ENCODE results near the gene LZIC.

LZIC gene

GRCh38 chr1:9910076-9910422, 33.1 kb downstream of the LZIC start, which contains the start of gene CTNNBIP1:
Gene CTNNBIP1, minus strand, starts transcription at chr1:9910269. Its CDS starts 38,205 bp downstream, at chr1:9872064.
- no peak for DNase-seq

- peak in 1 of 4 experiments; percentile 38 for DNase-seq
Measured at GRCh38 chr1:9909234-9910046, 33.8 kb downstream of the LZIC start.

DNA sequence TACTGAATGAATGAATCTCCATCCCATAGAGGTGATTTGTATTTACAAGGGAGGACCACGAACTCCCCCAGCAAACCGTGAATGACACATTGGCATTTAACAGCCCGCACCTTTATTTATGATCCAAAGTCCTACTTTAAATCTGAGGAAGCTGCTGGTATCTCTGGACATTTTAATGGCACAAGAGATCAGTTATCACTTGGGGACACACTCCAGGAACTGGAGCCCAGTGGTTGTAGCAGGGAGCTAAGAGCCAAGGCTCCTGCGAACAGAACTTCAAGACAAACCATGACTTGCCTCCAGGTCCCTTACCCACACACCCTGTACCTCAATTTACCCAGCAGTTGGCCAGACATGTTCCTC, 34.3 kb downstream of the LZIC start:
- no peak for DNase-seq

- no peak for DNase-seq
Measured at GRCh38 chr1:9907441-9907840, 35.8 kb downstream of the LZIC start.

GRCh38 chr1:9906466-9906865, 36.7 kb downstream of the LZIC start:
- DNase-seq: no peak

DNA sequence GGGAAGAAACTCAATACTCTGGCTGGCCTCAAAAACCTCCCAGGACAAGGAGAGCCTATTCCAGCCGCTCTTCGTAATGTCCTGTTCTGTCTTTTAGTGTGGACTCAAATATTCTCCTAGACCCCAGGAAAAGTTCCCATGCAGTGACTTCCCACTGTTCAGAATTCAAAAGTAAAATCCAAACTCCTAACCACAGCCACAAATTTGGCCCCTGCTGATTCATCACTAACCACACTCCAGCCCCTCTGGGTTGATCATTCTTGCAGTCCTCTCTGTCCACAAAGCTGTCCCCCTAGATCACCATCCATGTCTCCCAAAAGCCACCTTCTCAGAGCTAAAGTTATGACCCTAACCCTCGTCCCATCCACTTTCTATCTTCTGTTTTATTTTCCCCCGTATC, 38.2 kb downstream of the LZIC start:
- DNase-seq: no peak

- DNase-seq: peak in 3 of 4 experiments; percentile 28 to 39 (median 37)
Measured at GRCh38 chr1:9904596-9904995, 38.6 kb downstream of the LZIC start.

DNA sequence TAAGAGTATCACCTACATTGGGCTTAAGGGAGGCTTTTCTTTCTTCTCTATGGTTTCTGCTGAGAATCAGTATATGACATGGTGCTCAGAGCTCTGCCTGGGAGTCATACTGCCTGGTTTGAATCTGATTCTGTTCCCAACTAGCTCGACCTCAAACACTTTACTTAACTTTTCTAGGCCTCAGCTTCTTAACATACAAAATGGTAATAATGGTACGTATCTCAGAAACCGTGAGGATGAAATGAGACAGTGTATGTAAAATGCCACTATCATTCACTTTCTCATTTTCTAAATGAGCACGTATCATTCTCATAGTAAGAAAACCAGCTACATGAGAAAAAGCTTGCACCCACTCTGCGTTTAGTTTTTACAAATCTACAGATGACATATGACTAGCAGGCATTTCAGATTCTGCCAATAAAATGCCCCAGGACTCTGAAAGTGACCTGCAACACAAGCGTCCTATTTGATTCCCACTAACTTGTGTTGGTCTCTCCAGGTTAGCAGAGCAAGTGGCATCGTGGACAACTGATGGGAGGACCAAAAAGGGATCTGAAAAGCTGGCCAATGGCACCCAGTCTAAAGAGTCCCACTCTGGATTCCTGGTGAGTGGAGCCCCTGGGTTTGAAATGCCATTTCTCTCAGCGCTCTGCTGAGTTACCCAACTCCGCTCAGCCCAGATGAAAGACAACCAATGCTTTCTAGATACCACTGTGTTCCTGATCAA, 39.2 kb downstream of the LZIC start:
- no peak for DNase-seq

GRCh38 chr1:9902060-9902452, 41.1 kb downstream of the LZIC start:
- DNase-seq: no peak

GRCh38 chr1:9901148-9902059, 41.8 kb downstream of the LZIC start:
- no peak for DNase-seq

DNA sequence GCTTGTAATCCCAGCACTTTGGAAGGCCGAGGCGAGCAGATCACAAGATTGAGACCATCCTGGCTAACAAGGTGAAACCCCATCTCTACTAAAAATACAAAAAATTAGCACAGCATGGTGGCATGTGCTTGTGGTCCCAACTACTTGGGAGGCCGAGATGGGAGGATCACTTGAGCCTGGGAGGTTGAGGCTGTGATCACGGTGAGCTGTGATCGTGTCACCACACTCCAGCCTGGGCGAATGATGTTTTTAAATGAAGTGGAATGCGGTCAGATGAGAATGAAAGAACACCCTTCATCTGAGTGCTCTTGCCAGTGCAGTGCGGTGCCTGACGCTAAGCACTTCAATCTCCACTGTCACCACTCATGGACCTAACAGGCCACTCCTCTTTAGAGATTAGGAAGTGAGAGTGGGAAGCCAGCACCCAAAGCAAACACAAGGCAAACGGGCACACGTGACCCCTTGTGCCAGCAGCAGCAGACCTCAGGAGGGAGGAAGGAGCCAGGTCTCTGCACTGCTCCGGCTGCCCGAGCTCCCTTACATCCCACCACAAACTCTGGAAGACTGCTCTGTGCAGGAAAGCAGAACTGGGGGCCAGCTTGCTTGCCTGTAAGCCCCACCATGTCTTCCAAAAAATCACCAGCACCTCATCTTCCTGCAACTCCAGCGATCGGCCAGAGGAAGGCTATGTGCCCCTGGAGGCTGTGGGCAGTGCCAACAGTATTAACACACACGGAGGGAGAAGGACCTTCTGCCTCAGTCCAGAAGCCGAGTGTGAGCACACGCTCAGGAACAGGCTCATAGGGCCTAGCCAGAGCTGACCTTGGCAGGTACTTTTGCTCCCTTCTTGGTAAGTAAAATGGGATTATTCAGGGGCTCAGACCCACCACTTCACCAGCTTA, 42.8 kb downstream of the LZIC start:
- peak; percentile 88 to 93 (median 92) for DNase-seq

- no peak for DNase-seq
Measured at GRCh38 chr1:9894115-9894514, 49.1 kb downstream of the LZIC start.

DNA sequence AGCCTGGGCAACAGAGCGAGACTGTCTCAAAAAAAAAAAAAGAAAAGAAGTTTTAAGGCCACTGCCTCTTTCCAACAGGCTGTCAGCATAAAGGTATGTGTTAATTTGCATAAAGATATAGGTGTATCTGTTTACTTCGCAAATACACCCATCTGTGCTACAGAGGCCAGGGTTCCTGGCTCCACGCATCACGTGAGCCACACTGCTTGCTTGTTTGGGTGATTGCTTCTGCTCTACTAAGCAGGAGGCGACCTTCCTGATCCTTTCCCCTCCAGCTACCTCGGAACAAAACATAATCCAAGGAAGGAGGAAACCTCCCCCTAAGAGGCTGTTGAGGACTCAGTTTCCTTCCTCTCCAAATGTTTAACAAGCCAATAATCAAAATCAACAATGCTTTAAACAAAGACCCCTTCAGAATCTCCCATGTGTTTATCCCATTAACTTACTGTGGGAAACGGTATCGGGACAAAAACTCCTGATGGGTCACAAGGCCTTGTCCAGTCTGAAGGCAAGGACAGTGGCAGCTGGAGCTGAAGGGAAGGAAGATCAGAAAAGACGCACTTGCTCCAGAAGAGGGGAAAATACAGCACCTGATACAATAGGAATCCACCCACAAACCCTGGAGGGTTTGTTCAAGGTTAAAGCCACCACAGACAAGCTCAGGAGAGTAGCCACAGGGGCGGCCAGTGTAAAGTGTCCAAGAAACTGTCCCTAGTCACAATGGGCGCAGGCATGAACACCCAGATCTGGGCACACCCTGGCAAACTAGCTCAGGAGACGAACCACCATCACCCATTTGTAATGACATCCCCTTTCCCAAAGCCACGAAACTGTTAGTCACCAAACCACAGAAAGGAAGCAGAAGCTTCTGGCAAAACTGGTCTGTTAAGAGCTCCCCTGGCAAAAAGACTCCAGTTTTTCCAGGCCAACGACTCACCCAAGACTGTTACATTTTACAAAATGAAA, 50.3 kb downstream of the LZIC start:
- DNase-seq: peak; percentile 81 to 91 (median 86)

DNA sequence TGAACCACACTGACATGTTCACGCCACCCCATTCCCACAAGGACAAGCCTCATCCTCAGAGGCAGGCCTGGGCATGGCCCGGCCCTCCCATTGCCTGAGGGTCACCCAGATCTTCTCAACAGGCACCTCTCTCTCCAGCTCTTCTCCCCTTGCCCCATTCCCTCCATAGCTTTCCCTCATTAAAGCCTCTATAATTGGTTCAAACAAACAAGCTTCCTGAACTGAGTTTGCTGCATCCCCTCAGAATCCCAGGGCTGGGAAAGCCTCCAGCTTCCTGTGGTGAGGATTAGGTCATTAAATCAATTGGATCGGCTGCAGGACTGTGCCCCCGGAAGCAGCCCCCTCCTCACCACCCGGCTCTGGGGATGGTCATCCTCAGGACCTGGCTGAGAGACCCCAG, 52.0 kb downstream of the LZIC start:
- no peak for DNase-seq

DNA sequence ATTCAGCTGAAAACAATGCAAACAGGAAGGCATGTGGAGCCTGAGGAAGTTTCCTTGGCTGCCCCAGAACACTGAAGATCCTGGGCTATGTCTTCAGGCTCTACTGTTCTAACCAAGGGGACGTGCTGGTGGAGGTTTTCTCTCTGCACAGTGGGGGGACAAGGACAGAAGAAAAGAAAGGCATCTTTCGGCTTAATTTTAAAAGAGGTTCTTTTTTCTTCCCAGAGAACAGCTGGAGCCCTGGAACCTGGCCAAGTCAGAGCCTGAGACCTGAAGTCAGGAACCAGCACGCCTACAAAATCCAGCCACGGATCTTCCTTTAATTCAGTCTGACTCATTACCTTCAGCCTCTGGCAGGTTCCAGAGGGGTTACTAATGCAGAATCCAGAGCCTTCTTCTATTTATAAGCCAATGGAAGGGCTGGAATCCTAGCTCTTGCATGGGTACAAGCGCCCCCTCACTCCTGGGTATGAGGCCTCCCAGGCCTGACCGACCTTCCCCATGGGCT, 52.9 kb downstream of the LZIC start:
- DNase-seq: peak; percentile 49 to 69 (median 60)

GRCh38 chr1:9889411-9889810, 53.8 kb downstream of the LZIC start:
- DNase-seq: no peak

GRCh38 chr1:9888886-9889285, 54.3 kb downstream of the LZIC start:
- no peak for DNase-seq

- DNase-seq: no peak
Measured at GRCh38 chr1:9887070-9887469, 56.1 kb downstream of the LZIC start.

DNA sequence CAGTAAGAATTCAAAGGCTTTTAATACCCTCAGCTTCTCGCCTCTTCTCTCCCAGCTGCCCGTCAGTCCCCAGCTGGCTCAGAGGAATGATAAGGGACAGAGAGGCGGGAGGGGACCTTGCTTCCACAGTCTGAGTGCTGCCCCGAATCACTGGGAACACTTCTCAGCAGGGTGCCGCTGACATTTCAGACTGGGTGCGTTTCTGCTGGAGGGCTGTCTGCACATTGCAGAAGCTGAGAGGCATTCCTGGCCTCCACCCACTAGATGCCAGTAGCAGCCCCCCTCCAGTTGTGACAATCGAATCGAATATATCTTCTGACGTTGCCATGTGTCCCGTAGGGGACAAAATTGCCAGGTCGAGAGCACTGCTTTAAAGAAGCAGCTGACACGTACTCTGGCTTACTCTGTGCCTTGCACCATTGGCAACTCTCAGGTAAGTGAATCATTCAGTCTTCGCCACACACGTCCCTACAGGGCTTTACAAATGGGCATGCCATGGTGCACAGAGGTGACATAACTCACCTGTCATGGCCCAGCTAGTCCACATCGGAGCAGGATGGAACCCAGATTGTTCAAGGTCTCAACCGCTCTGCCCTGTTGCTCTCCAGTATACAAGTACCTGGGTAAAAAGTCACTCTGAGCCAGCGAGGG, 57.0 kb downstream of the LZIC start:
- DNase-seq: no peak

GRCh38 chr1:9884805-9885204, 58.4 kb downstream of the LZIC start:
- DNase-seq: no peak
